ENCODE results near the gene PDE9A. TPM values are rescaled to one million over a fixed set of nuclear protein-coding genes. Genes with fewer than 3 reads are reported as not detected.

Gene PDE9A
- total and polyA plus RNA-seq, 2 donors (not counting 3 experiments of a cell fraction or from before 2014, with no cell fraction given) = 0.28 to 2.2 TPM

- Histone ChIP-seq H4K20me1 (replicated peaks; ENCODE audit: control insufficient read depth, extremely low read depth, insufficient read depth, low read length) (no peaks in the 10 kb centered on the region), H3K27ac (ENCODE audit: insufficient read depth, low read depth, low read length) (no peak overlapping the region), H3K79me2 (ENCODE audit: control insufficient read depth, insufficient read depth, low read length) (no peaks in the 10 kb centered on the region), H3K27me3 (ENCODE audit: control insufficient read depth in 2 of 2, insufficient read depth in 2 of 2, low read length in 2 of 2) (peaks cover 0 to 1% of the 10 kb centered on the region in 2 experiments), H3K36me3 (ENCODE audit: control insufficient read depth in 2 of 2, extremely low read depth in 1 of 2, insufficient read depth in 2 of 2, low read length in 2 of 2) (no peaks in the 10 kb centered on the region), H3K4me2 (ENCODE audit: insufficient read depth, low read length) (no peak overlapping the region), H2AFZ (ENCODE audit: low read depth, low read length) (no peak overlapping the region), H3K9me3 (replicated peaks; ENCODE audit: control insufficient read depth, insufficient read depth, low read length) (no peaks in the 10 kb centered on the region), H3K4me1 (ENCODE audit: control insufficient read depth, extremely low read depth, insufficient read depth, low read length) (no peaks in the 10 kb centered on the region), H3K4me3 (replicated peaks in 1 of 3; ENCODE audit: insufficient read depth in 1 of 3, low read depth in 1 of 3, low read length in 3 of 3) (no peak overlapping the region), H3K9me1 (replicated peaks; ENCODE audit: control insufficient read depth, extremely low read depth, insufficient read depth, low read length) (no peaks in the 10 kb centered on the region), H3K9ac (replicated peaks; ENCODE audit: extremely low read depth, insufficient read depth, low read length) (no peak overlapping the region)
- TF ChIP-seq GATA2 (IDR thresholded peaks at IDR 0.05; ENCODE audit: insufficient read depth, insufficient read length, low read depth, low read length) (no peak), POLR2A (IDR thresholded peaks at IDR 0.05; ENCODE audit: low read depth, low read length) (no peak), JUN (IDR thresholded peaks at IDR 0.05; ENCODE audit: borderline replicate concordance, insufficient read depth, insufficient read length, low read depth) (no peak), POLR2AphosphoS5 (IDR thresholded peaks at IDR 0.05; ENCODE audit: insufficient read depth, low read depth, low read length) (no peak), EZH2 (IDR thresholded peaks at IDR 0.05; ENCODE audit: borderline replicate concordance, low read depth, low read length, severe bottlenecking) (no peak), MYC (IDR thresholded peaks at IDR 0.05; ENCODE audit: low read depth, low read length) (no peak), FOS (IDR thresholded peaks at IDR 0.05; ENCODE audit: borderline replicate concordance, insufficient read depth, low read length) (no peak)
- TF ChIP-seq, protein P1, sequence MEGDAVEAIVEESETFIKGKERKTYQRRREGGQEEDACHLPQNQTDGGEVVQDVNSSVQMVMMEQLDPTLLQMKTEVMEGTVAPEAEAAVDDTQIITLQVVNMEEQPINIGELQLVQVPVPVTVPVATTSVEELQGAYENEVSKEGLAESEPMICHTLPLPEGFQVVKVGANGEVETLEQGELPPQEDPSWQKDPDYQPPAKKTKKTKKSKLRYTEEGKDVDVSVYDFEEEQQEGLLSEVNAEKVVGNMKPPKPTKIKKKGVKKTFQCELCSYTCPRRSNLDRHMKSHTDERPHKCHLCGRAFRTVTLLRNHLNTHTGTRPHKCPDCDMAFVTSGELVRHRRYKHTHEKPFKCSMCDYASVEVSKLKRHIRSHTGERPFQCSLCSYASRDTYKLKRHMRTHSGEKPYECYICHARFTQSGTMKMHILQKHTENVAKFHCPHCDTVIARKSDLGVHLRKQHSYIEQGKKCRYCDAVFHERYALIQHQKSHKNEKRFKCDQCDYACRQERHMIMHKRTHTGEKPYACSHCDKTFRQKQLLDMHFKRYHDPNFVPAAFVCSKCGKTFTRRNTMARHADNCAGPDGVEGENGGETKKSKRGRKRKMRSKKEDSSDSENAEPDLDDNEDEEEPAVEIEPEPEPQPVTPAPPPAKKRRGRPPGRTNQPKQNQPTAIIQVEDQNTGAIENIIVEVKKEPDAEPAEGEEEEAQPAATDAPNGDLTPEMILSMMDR (IDR thresholded peaks at IDR 0.05; ENCODE audit: extremely low read depth in 1 of 2, insufficient read depth in 1 of 2, low read depth in 1 of 2, low read length in 2 of 2) = no peak
- TF ChIP-seq, protein P2, sequence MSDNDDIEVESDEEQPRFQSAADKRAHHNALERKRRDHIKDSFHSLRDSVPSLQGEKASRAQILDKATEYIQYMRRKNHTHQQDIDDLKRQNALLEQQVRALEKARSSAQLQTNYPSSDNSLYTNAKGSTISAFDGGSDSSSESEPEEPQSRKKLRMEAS (IDR thresholded peaks at IDR 0.05; ENCODE audit: insufficient read depth, insufficient read length) = no peak
- intact Hi-C loops (cut with micrococcal nuclease) = no loop called here
- BruUV-seq (replicated peaks) = no TSS peak
- DNase-seq (ENCODE audit: low read depth, low spot score) (no peak), FAIRE-seq (no peak)
- POLR2A ChIA-PET = no interaction called here
- CTCF ChIA-PET = no interaction called here
- dilution Hi-C loops (cut with MboI; ENCODE audit: extremely low pct_ligation_motif_present, low sequenced_read_pairs) = no loop called here
These were observed 31.6 kb upstream of the PDE9A start for GRCh38 chr21:42621819-42622177.
